Ishikawa (cell line): ENCODE results near the gene RALGPS1.
A peak's percentile ranks its signal among the peaks of the same experiment; 100 is the strongest.

Experiments used
- CEBPB ChIP-seq: IDR thresholded peaks from 2 replicates; pipeline ENCODE4 v1.6.1; 2012
- CREB1 ChIP-seq: IDR thresholded peaks from 2 replicates; pipeline ENCODE4 v1.6.1; 2012; ENCODE audit warnings: low read depth
- EGR1 ChIP-seq: IDR thresholded peaks from 2 replicates; pipeline ENCODE4 v1.6.1; 2012
- EP300 ChIP-seq: IDR thresholded peaks from 2 replicates; pipeline ENCODE4 v1.6.1; 2012; ENCODE audit warnings: borderline replicate concordance
- FOXM1 ChIP-seq: IDR thresholded peaks from 2 replicates; pipeline ENCODE4 v1.6.1; 2012; ENCODE audit warnings: low read depth, borderline replicate concordance
- MAX ChIP-seq: IDR thresholded peaks from 2 replicates; pipeline ENCODE4 v1.6.1; 2012
- NFIC ChIP-seq: IDR thresholded peaks from 2 replicates; pipeline ENCODE4 v1.6.1; 2012
- RAD21 ChIP-seq: IDR thresholded peaks from 2 replicates; pipeline ENCODE4 v1.6.1; 2012; ENCODE audit warnings: low read depth
- REST ChIP-seq: IDR thresholded peaks from 2 replicates; pipeline ENCODE4 v1.6.1; 2012; ENCODE audit warnings: low read depth, mild to moderate bottlenecking
- TAF1 ChIP-seq: IDR thresholded peaks from 2 replicates; pipeline ENCODE4 v1.6.1; 2012; ENCODE audit warnings: low read depth, mild to moderate bottlenecking
- TCF12 ChIP-seq: IDR thresholded peaks from 2 replicates; pipeline ENCODE4 v1.6.1; 2012; ENCODE audit warnings: low read depth
- TEAD4 ChIP-seq: IDR thresholded peaks from 2 replicates; pipeline ENCODE4 v1.6.1; 2012
- USF1 ChIP-seq: IDR thresholded peaks from 2 replicates; pipeline ENCODE4 v1.6.1; 2012
- YY1 ChIP-seq: IDR thresholded peaks from 2 replicates; pipeline ENCODE4 v1.6.1; 2012; ENCODE audit warnings: low read depth
- ZBTB7A ChIP-seq: IDR thresholded peaks from 2 replicates; pipeline ENCODE4 v1.6.1; 2012; ENCODE audit warnings: low read depth

Gene RALGPS1

GRCh38 chr9:127255692-127256091 lies 341.1 kb downstream of the RALGPS1 start:
- TF ChIP-seq TCF12: 0 out of 2 replicates have a peak, but pooled peaks have one; percentile 25
- no peak for TF ChIP-seq EP300
- TF ChIP-seq TAF1: no peak
- TF ChIP-seq REST: no peak
- no peak for TF ChIP-seq MAX
- TF ChIP-seq ZBTB7A: no peak
- TF ChIP-seq TEAD4: peak; percentile 32; the same call in 1 of the 2 replicates
- no peak for TF ChIP-seq USF1
- no peak for TF ChIP-seq EGR1
- no peak for TF ChIP-seq CREB1

GRCh38 chr9:127256324-127256723 lies 341.7 kb downstream of the RALGPS1 start:
- no peak for TF ChIP-seq TEAD4
- TF ChIP-seq TCF12: no peak
- TF ChIP-seq ZBTB7A: no peak
- TF ChIP-seq MAX: no peak
- no peak for TF ChIP-seq EGR1
- no peak for TF ChIP-seq CREB1
- no peak for TF ChIP-seq TAF1
- TF ChIP-seq RAD21: no peak
- TF ChIP-seq FOXM1: no peak
- TF ChIP-seq USF1: no peak
- TF ChIP-seq CEBPB: no peak
- TF ChIP-seq NFIC: no peak

- TF ChIP-seq CREB1 (no peak), RAD21 (no peak), EP300 (no peak), ZBTB7A (no peak), TCF12 (no peak), TAF1 (no peak), CEBPB (no peak), EGR1 (no peak), YY1 (no peak), USF1 (no peak), TEAD4 (no peak), FOXM1 (no peak), NFIC (no peak), REST (no peak), MAX (no peak)
Observed at GRCh38 chr9:127258606-127259471, 344.3 kb downstream of the RALGPS1 start.

GRCh38 chr9:127262602-127263001 lies 348.0 kb downstream of the RALGPS1 start:
- TF ChIP-seq REST (no peak), MAX (no peak), NFIC (no peak), YY1 (no peak), CEBPB (no peak), ZBTB7A (no peak), EGR1 (no peak), TEAD4 (no peak), USF1 (no peak), FOXM1 (no peak), EP300 (no peak), RAD21 (no peak), TAF1 (no peak), TCF12 (no peak), CREB1 (no peak)
